CD4-positive, alpha-beta T cell treated with Interleukin-6 at 100 ng/mL for 8 hours (primary cell): ENCODE results near the gene RGS9.
"Not testable (repeated sequence)": the region's sequence is repeated elsewhere in the genome, so short reads cannot be mapped to it uniquely, and the experiment has no call there.

Experiments
- DNase-seq: peaks from one replicate; pipeline ENCODE4 v3.0.0-alpha.2; 2020; ENCODE audit warnings: mixed read lengths, low spot score

Gene RGS9

DNA sequence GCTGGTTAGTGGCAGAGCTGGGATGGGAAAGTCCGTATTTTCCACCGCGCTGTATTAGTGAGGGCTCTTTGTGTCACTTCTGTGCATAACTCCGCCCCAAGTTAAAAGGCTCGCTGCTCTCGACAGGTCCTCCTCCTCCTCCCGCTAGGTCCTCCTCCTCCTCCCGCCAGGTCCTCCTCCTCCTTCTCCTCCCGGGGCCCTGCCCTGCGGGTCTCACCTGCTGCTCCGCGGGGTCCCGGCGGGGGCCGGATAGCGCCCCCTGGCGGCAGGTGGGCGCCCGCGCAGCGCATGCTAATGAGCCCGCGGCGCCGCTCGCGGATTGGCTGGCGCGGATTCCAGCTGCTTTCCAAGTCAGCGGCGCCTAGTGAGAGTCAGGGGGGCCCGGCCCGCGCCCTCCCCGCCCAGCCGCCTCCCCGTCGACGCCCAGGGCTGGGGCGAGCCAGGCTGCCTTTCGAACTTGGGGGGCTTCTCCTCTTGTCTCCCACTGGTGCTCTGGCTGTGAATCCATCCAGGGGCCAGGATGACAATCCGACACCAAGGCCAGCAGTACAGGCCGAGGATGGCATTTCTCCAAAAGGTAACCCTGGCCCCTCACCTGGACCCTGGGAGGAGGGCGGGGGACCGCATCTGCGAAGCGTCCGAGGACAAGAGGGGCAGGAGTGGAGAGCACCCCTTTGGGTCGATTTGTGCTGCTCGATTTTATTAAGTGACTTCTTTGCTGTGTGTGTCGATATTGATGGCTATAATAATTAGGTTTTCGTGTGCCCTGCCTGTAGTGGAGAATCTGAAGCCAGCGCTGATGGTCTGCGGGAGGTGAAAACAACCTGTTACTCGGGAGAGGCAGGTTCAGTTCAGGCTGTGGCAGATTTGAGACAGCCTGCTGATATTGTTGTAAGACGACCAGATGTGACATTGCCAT is at the start of gene RGS9:
RGS9 (plus strand) TSS at position 350 of the 919 bp plus-strand sequence; CDS start at position 521, 171 bp downstream.
- DNase-seq: peak; percentile 81

DNA sequence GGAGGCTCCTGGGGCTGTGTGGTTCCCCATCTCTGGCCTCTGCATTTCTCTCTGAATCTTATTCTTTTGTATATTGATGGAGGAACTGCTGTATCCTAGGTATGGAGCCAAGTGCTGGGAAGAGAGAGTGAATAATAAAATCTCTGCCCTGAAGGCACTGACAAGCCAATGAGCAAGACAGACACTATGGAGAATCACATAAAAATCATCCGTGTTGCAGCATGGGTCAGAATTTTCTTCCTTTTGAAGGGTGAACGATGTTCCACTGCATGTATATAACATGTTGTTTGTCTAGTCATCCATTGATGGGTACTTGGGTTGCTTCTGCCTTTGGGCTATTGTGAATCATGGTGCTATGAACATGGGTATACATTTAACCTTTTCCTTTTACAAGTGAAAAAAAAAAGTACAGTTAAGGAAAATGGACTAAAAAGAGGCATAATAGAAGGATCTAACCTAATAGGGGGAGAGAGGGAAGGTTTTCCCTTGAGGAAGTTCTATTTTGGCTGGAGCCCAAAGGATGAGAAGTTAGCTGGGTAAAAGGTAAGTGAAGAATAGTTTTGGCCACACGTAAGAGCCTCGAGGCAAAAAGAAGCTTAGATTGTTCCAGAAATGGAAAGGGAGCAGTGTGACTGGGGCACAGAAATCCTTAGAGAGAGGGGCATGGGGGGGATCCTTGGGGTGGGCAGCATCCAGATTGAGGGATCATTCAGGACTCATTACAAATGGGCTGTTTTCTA is 48.4 kb upstream of the RGS9 start:
- no peak for DNase-seq

DNA sequence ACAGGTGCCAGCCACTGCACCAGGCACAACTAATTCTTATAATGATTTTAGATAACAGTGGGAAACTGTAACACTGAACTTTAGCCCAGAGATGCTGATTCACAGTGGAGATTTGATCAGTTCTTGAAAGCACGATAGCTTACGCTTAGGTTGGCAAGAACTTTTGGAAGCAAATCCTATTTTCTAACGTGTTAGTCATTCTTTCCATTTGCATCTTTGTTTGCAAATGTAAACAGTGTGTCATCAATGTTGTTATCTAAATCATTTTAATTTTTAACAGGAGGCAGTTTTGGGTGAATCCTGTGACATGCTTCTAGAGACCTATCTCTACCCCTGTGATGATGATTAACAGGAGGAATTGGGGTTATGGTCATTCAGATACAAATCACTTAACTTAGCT is 44.9 kb upstream of the RGS9 start:
- DNase-seq: no peak

DNA sequence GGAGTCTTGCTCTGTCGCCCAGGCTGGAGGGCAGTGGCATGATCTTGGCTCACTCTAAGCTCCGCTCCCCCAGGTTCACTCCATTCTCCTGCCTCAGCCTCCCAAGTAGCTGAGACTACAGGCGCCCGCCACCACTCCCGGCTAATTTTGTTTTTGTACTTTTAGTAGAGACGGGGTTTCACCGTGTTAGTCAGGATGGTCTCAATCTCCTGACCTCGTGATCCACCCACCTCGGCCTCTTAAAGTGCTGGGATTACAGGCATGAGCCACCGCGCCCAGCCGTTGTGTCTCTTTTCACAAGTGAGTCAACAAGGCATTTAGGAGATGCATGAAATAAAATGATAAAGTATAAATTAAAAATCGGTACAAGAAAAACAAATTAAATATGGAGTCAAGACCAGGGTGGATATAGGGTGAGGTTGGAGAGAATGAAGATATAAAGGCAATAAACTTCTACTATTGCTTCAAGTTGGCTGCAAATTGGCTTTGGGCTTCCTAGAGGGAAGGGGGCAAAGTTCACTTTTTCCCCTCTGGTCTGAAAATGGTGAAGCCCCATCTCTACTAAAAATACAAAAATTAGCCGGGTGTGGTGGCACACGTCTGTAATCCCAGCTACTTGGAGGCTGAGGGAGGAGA is 44.3 kb upstream of the RGS9 start:
- DNase-seq: not testable (repeated sequence)

DNA sequence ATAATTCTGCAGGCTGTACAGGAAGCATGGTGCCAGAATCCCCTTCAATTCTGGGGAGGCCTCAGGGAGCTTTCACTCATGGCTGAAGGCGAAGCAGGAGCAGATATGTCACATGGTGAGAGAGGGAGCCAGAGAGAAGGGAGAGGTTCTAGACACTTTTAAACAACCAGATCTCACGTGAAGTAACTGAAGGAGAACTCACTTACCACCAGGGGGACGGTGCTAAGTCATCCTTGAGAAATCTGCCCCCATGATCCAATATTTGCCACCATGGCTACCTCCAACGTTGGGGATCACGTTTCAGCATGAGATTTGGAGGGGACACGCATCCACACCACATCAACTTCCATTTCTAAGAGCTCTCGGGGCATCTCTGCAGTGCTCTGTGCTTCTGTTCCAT is 43.2 kb upstream of the RGS9 start:
- DNase-seq: no peak

DNA sequence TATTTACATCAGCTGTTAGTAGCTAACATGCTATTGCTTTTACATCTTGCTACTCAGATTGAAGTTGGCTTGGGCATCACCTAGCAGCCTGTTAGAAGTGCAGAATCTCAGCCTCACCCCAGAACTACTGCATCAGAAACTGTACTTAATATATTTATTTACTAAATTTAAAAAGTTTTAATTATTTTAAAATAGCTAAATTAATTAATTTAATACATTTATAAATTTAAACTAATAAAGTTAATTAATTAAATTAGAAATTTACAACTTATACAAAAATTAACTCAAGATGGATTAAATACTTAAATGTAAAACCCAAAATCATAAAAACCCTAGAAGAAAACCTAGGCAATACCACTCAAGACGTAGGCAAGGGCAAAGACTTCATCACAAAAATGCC is 41.7 kb upstream of the RGS9 start:
- DNase-seq: no peak

GRCh38 chr17:65096382-65096781 is 40.8 kb upstream of the RGS9 start:
- not testable (repeated sequence) for DNase-seq

DNA sequence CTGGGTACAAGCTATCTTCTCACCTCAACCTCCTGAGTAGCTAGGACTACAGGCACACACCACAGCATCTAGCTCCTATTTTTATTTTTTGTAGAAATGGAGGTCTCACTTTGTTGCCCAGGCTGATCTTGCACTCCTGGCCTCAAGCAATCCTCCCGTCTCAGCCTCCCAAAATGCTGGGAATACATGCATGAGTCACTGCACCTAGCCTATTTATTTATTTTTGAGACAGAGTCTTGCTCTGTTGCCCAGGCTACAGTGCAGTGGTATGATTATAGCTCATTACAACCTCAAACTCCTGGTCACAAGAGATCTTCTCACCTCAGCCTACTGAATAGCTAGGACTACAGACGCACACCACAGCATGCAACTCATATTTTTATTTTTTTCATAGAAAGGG is 40.1 kb upstream of the RGS9 start:
- DNase-seq: no peak

GRCh38 chr17:65099475-65099874 is 37.7 kb upstream of the RGS9 start:
- no peak for DNase-seq

GRCh38 chr17:65099941-65100315 is 37.2 kb upstream of the RGS9 start:
- peak; percentile 37 for DNase-seq

DNA sequence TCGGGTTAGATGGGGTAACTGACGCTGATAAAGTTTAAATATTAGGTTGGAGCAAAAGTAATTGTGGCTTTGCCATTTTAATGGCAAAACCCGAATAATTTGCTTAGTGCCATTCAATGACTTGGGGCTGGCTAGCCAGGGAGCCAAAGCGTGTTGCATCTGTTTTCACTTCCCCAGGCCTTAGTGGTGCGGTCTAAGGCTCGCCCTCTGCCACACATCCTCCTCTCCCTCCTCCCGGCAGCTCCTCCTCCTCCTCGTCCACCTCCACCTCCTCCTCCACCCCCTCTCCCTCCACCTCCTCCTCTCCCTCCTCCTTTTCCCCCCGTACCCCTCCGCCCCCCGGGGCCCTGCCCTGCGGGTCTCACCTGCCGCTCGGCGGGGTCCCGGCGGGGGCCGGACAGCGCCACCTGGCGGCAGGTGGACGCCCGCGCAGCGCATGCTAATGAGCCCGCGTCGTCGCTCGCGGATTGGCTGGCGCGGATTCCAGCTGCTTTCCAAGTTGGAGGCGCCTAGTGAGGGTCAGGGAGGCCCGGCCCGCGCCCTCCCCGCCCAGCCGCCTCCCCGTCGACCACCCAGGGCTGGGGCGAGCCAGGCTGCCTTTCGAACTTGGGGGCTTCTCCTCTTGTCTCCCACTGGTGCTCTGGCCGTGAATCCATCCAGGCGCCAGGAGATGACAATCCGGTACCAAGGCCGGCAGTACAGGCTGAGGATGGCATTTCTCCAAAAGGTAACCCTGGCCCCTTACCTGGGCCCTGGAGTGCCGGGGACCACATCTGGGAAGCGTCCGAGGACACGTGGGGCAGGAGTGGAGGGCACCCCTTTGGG is 36.6 kb upstream of the RGS9 start:
- DNase-seq: peak; percentile 69

DNA sequence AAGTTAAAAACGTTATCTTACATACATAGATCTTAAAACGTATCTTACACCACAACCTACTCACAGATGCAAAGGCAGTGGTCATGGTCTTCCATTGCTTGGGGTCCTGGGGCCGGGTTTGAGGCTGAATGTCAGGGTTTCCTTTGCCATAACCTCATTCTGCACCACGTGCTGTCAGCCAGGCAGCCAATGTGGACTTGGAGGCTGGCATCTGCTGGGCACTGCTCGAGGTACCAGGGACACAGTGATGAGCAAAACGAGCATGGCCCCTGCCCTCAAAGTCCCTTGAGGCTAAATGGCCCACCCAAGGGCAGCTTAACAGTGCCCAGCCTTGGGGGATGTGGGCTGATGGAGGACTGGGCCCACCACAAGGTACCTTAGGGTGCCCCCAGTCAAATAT is 35.8 kb upstream of the RGS9 start:
- no peak for DNase-seq

- DNase-seq: no peak
Observed at GRCh38 chr17:65102235-65102634, 34.9 kb upstream of the RGS9 start.

DNA sequence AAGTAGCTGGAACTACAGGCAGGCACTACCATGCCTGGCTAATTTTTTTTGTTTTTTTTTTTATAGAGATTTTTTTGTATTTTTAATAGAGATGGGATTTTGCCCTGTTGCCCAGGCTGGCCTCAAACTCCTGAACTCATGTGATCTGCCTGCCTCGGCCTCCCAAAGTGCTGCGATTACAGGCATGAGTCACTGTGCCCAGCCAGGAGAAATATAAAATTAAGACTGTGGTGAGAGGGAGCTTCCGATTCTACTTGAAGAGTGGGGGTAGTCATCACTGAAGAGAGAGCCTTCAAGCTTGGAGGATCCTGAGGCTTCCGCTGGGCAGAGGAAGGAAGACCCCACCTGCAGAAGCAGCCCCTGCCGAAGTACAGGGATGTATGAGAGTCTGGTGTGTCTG is 34.4 kb upstream of the RGS9 start:
- DNase-seq: no peak

- no peak for DNase-seq
Observed at GRCh38 chr17:65103431-65103830, 33.7 kb upstream of the RGS9 start.

DNA sequence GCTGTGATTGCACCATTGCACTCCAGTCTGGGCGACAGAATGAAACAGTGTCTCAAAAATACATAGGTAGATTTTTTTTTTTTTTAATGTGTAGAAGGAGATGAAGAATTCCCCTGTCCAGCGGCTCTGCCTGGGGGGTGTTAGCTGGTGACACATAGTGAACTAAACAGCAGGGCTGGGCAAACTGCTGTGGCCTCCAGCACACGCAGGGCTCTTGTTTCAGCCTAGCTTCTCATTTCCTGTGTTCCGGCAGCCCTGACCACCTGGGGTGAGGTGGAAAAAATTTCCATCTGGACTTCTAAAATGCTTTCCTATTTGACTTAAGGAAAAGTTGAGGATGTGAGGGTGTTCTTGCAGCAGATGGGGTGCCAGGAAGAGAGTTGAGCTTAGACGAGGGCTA is 33.3 kb upstream of the RGS9 start:
- no peak for DNase-seq

- DNase-seq: no peak
Observed at GRCh38 chr17:65104541-65104940, 32.6 kb upstream of the RGS9 start.

DNA sequence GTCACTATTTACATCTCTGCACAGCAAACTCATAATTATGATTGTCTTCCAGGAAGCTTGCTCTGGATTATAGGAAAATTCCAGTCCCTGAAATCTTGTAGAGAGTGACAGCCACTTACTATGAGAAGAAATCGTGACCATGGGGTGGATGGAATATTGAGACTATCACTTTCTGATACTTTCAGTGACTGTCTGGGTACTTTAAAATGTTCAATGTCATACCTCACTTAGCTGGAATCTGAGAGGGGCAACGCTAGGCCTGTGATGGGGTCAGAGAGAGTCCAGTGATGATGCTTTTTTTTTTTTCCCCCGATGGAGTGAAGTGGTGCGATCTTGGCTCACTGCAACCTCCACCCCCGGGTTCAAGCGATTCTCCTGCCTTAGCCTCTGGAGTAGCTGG is 32.2 kb upstream of the RGS9 start:
- DNase-seq: no peak

- no peak for DNase-seq
Observed at GRCh38 chr17:65108152-65108551, 29.0 kb upstream of the RGS9 start.

- no peak for DNase-seq
Observed at GRCh38 chr17:65109543-65109942, 27.6 kb upstream of the RGS9 start.

GRCh38 chr17:65109990-65110680 is 27.0 kb upstream of the RGS9 start:
- no peak for DNase-seq
